Type B pancreatic cell (in vitro differentiated cells): ENCODE results near the gene HSF2BP. TPM values are rescaled to one million over a fixed set of nuclear protein-coding genes. Genes with fewer than 3 reads are reported as not detected.
A peak's percentile ranks its signal among the peaks of the same experiment; 100 is the strongest.

Experiments
- DNase-seq: peaks from one replicate; pipeline ENCODE4 v3.0.0; 2021; ENCODE audit warnings: mixed read lengths; ENCODE audit not compliant: unreplicated experiment; ENCODE audit errors: extremely low spot score
- H3K27ac Mint-ChIP-seq: 2 replicates; pipeline ENCODE4 v1.8.0; 2021; ENCODE audit warnings: mild to moderate bottlenecking, mixed read lengths
- H3K27me3 Mint-ChIP-seq: 2 replicates; pipeline ENCODE4 v1.8.0; 2021; ENCODE audit warnings: mixed read lengths
- H3K36me3 Mint-ChIP-seq: 2 replicates; pipeline ENCODE4 v1.8.0; 2021; ENCODE audit warnings: mixed read lengths
- H3K4me1 Mint-ChIP-seq: one replicate; pipeline ENCODE4 v1.8.0; 2021; ENCODE audit warnings: mixed read lengths; ENCODE audit not compliant: unreplicated experiment
- H3K4me3 Mint-ChIP-seq: 2 replicates; pipeline ENCODE4 v1.8.0; 2021; ENCODE audit warnings: mild to moderate bottlenecking, mixed read lengths
- H3K9me3 Mint-ChIP-seq: 2 replicates; pipeline ENCODE4 v1.8.0; 2021; ENCODE audit warnings: mixed read lengths
- long read RNA-seq: library from polyadenylated mRNA; unstranded; transcript quantifications from one replicate; pipeline ENCODE4 v2.0.0, GENCODE V29; 2020
- total RNA-seq: library from RNA; stranded (reverse); gene quantifications from 2 replicates; pipeline ENCODE4 v1.2.1, GENCODE V29; 2021; ENCODE audit warnings: low replicate concordance
- TF ChIP-seq, protein P1 (sequence below): fragments of 200-600 bp; sonication (generic); conservative IDR thresholded peaks from 2 replicates; pipeline ENCODE4 v1.5.0; 2021; ENCODE audit warnings: antibody characterized with exemption, mild to moderate bottlenecking

Gene HSF2BP
- total RNA-seq, result 1.1 and 1.3 TPM in 2 replicates
- long read RNA-seq, partial matches to known transcripts, result 4 of 10 reads
- long read RNA-seq, other reads (novel, unspliced or antisense), result 4 of 10 reads

DNA sequence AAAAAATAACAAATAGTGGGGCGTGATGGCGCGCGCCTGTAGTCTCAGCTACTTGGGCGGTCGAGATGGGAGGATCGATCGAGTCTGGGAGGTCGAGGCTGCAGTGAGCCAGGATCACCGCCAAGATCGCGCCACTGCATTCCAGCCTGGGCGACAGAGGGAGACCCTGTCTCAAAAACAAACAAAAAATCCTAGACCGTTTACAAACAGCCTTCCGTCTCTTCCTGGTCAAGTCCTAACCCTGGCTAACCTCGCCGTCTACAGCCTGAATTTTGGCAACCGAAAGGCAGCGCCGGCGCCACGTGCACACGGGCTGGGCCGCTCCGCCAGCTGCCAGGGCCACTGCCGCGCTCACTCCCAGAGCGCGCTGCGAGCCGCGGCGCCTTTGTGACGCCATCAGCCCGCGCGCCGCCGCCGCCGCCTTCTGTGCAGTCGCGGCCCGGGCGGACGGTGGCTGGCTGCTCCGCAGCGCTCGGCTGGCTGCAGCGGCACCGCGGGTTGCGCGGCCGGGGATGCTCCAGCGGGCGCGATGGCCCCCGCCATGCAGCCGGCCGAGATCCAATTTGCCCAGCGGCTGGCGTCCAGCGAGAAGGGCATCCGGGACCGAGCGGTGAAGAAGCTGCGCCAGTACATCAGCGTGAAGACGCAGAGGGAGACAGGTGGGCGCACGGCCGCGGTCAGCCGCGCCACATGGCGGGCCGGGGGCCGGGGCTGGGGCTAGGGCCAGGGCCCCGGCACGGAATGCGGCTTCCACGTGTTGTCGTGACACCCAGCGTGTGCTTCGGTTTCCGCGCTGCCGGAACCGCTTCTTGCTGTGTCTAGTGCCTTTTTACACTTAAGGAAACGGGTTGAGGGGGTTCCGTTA is at the start of gene HSF2BP, which contains the start of gene RRP1B:
HSF2BP (minus strand) TSS at position 353 of the 865 bp plus-strand sequence. CDS start 1,392 bp downstream, outside the sequence.
RRP1B (plus strand) TSS at position 425 of the 865 bp plus-strand sequence; CDS start at position 530, 105 bp downstream.
- peaks cover 25% of the 10 kb centered on the region for H3K4me1 Mint-ChIP-seq
- H3K27me3 Mint-ChIP-seq, result no peaks in the 10 kb centered on the region
- H3K9me3 Mint-ChIP-seq, result no peaks in the 10 kb centered on the region
- peak within 1 kb of the TSS; percentile 93 for H3K4me3 Mint-ChIP-seq
- peak; percentile 88 for DNase-seq
- TF ChIP-seq, protein P1, sequence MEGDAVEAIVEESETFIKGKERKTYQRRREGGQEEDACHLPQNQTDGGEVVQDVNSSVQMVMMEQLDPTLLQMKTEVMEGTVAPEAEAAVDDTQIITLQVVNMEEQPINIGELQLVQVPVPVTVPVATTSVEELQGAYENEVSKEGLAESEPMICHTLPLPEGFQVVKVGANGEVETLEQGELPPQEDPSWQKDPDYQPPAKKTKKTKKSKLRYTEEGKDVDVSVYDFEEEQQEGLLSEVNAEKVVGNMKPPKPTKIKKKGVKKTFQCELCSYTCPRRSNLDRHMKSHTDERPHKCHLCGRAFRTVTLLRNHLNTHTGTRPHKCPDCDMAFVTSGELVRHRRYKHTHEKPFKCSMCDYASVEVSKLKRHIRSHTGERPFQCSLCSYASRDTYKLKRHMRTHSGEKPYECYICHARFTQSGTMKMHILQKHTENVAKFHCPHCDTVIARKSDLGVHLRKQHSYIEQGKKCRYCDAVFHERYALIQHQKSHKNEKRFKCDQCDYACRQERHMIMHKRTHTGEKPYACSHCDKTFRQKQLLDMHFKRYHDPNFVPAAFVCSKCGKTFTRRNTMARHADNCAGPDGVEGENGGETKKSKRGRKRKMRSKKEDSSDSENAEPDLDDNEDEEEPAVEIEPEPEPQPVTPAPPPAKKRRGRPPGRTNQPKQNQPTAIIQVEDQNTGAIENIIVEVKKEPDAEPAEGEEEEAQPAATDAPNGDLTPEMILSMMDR, result no peak
- H3K36me3 Mint-ChIP-seq, result peaks cover 6% of the 10 kb centered on the region
- peak within 1 kb of the TSS; percentile 85 for H3K27ac Mint-ChIP-seq

DNA sequence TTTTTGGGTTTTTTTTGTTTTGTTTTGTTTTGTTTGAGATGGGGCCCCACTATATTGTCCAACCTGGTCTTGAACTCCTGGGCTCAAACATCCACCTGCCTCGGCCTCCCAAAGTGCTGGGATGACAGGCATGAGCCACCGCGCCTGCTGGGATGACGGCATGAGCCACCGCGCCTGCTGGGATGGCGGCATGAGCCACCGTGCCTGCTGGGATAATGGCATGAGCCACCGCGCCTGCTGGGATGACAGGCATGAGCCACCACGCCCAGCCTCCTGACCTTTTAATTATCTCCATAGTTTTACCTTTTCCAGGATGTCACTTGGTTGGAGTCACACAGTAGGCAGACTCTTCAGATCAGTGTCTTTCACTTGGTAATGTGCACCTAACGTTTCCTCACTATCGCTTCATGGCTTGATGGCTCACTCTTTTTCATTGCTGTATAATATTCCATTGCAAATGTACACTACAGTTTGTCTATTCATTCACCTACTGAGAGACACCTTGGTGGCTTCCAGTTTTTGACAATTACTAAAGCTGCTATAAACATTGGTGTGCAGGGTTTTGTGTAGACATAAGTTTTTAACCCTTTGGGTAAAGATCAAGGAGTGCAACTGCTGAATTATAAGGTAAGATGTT is 49.6 kb upstream of the HSF2BP start:
- Mint-ChIP-seq H3K4me1 (peaks cover 18% of the 10 kb centered on the region), H3K9me3 (peaks cover 3% of the 10 kb centered on the region), H3K27ac (no peak overlapping the region), H3K36me3 (no peaks in the 10 kb centered on the region), H3K4me3 (no peak overlapping the region), H3K27me3 (no peaks in the 10 kb centered on the region)
- DNase-seq, result no peak
- TF ChIP-seq, protein P1, result no peak

DNA sequence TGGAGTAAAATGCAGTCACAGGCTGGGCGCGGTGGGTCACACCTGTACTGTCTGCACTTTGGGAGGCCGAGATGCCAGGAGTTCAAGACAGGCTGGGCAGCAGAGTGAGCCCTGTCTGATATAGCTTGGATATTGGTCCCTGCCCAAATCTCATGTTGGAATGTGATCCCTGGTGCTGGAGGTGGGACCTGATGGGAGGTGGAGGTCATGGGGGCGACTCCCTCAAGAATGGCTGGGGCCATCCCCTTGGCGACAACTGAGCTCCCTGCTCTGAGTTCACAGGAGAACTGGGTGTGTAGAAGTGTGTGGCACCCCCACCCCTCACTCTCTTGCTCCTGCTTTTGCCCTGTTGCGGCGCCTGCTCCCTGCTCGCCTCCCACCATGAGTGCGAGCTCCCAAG is 48.2 kb upstream of the HSF2BP start:
- H3K27ac Mint-ChIP-seq, result no peak overlapping the region
- no peak overlapping the region for H3K4me3 Mint-ChIP-seq
- no peak for DNase-seq
- TF ChIP-seq, protein P1, result no peak
- H3K9me3 Mint-ChIP-seq, result peaks cover 3% of the 10 kb centered on the region
- H3K36me3 Mint-ChIP-seq, result no peaks in the 10 kb centered on the region
- H3K4me1 Mint-ChIP-seq, result peaks cover 27% of the 10 kb centered on the region
- H3K27me3 Mint-ChIP-seq, result no peaks in the 10 kb centered on the region

DNA sequence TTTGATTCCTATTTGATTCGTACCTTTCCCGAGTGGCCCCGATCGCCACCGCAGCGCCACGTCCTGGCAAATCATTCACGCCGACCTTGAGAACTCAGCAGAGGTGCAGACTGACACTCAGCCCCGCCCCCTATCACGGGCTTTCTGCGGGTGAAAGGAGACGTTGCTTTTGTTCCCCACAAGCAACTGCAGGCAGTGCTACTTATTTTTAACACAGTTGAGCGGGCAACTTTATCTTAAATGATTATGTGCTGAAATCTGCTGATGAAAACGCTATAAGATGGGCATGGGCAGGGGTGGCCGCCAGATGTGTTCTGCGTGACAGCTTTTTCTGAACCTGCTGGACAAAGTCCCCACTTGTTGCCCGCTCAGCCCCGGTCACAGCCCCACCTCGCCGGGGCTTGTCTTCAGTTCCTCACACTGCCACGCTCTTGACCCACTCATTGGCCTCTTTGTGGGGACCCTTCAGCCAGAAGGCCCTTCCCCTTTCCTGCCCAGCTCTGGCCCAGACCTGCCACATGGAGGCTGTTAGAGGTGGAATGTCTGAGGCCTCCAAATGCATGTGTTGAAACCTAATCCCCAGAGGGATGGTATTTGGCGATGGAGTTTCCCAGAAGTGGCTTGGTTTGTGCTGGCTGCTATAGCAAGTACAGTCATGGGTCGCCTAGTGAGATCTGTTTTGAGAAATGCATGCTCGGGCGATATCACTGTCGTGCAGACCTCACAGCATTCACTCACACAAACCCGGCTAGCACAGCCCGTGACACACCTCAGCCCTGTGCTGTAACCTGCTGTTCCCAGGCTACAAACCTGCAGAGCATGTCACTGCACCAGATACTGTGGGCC is 44.0 kb upstream of the HSF2BP start:
- DNase-seq, result no peak
- Mint-ChIP-seq H3K4me3 (peak overlapping the region; percentile 52), H3K27ac (peak overlapping the region; percentile 17), H3K4me1 (peaks cover 11% of the 10 kb centered on the region), H3K27me3 (no peaks in the 10 kb centered on the region), H3K36me3 (no peaks in the 10 kb centered on the region), H3K9me3 (no peaks in the 10 kb centered on the region)
- TF ChIP-seq, protein P1, result no peak

DNA sequence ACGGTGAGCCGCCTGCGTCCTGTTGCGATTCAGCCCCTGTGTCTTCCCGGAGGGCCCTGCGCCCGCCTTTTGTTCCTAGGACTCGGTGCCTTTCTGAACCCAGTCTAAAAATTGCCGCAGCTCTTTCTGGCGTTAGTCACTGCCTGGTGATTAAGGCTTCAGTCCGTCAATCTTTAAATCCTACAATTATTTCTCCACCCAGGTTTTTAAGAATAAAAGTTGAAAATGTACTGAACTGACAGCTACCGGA is 43.4 kb upstream of the HSF2BP start:
- H3K27me3 Mint-ChIP-seq, result no peaks in the 10 kb centered on the region
- no peaks in the 10 kb centered on the region for H3K9me3 Mint-ChIP-seq
- H3K4me1 Mint-ChIP-seq, result peaks cover 11% of the 10 kb centered on the region
- TF ChIP-seq, protein P1, result no peak
- peak overlapping the region; percentile 17 for H3K27ac Mint-ChIP-seq
- no peaks in the 10 kb centered on the region for H3K36me3 Mint-ChIP-seq
- no peak for DNase-seq
- H3K4me3 Mint-ChIP-seq, result peak overlapping the region; percentile 52
